ENCODE data around the gene ATP8A1.
"Not testable (repeated sequence)": the region's sequence is repeated elsewhere in the genome, so short reads cannot be mapped to it uniquely, and the experiment has no call there.

Gene ATP8A1

DNA sequence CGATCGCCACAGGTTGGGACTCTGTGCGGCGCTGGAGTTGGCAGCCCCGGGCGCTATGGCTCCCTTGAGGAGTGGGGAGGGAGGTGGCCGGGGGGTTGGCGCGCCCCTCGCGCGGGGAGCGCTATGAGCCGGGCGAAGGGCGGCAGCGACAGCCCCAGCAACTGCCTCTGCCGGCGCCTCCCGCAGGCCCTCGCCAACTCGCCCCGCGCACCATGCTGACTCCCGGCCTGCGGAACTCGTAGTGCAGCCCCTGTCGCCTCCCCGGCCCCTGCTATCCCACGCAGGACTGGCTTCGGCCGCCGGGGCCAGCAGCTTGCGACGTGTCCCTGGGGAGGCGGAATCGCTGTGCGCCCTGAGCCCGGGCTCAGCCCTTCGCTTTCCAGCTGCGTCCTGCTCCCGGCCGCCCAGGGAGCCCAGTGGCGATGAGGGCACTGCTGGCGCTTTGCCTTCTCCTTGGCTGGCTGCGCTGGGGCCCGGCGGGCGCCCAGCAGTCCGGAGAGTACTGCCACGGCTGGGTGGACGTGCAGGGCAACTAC is 259.2 kb downstream of the ATP8A1 start:
- no peak for DNase-seq

DNA sequence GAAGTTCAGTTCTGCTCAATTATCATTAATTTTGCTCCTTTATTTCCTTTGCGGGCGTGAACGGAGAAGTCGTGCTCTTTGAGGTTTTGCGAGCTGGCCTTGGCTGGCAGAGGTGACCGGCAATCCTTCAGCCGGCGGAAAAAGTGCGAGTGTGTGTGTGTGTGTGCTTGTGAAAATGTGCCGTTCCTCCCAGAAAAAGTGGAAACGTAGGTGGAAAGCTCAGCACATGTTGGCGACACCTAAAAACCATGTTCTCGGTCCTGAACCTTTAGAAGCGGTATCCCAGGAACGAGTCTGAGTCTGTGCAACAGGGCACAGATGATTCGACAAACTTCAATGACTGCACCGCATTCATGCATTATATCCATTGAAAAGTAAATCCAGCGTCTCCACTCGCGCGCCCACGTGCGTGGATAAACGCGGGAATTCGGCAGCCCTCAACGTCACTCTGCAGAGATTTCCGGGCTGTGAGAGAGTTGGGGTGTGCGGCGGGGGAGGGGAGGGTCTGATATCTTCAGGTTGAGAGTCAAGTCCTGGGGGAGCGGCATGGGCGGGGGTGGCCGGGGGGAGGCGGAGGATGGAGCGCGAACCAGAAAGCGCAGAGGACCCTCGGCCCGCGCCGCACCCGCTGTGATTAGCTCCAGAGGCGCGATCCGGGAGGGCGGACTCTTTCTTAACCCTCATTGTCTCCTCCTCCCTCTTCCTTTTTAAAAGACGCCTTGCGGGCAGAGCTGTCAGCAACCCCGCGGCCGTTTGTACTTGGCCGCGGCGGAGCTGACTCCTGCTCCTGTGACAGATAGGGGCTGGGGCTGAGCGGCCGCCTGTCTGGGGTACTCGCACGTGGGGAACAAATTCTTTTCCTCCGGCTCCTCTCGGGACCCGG is 259.9 kb downstream of the ATP8A1 start, which contains the start of gene SHISA3:
TSS of gene SHISA3 (plus strand) at position 737 of the 883 bp plus-strand sequence. CDS start 569 bp downstream, outside the sequence.
- no peak for DNase-seq

GRCh38 chr4:42396361-42396751 is 260.5 kb downstream of the ATP8A1 start:
- no peak for DNase-seq

DNA sequence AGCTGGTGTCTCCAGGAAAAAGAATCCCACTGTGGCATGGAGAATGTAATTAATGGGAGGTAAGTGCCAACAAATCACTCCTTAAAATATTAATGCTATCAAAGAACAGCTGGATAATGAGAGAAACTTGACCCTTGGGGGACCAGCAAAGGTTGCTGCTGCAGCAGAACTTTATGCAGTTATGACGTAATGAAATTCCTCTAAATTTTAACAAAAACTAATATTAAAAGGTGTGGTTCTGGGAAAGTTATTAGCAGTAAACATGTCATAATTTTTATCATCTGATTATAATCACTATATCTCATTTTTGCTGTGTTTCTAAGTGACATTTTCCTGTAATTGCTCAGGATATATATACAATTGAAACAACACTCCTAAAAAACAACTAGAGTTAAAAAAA is 261.3 kb downstream of the ATP8A1 start:
- no peak for DNase-seq

GRCh38 chr4:42392436-42392835 is 264.5 kb downstream of the ATP8A1 start:
- no peak for DNase-seq

- DNase-seq: no peak
Measured at GRCh38 chr4:42391981-42392380, 264.9 kb downstream of the ATP8A1 start.

DNA sequence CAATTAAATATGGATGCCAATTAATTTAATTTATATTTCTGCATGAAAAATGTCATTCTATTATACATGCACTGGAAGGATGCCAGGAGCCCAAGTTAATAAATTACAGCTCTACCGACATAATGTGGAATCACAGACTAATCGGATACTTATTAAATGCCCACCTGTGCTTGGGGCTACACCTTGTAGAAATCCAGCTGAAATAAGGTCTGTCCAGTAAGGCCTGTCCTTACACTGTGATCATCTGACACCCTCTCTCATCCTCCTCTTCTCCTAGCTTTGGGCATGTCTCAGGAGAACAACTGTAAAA is 265.6 kb downstream of the ATP8A1 start:
- no peak for DNase-seq

DNA sequence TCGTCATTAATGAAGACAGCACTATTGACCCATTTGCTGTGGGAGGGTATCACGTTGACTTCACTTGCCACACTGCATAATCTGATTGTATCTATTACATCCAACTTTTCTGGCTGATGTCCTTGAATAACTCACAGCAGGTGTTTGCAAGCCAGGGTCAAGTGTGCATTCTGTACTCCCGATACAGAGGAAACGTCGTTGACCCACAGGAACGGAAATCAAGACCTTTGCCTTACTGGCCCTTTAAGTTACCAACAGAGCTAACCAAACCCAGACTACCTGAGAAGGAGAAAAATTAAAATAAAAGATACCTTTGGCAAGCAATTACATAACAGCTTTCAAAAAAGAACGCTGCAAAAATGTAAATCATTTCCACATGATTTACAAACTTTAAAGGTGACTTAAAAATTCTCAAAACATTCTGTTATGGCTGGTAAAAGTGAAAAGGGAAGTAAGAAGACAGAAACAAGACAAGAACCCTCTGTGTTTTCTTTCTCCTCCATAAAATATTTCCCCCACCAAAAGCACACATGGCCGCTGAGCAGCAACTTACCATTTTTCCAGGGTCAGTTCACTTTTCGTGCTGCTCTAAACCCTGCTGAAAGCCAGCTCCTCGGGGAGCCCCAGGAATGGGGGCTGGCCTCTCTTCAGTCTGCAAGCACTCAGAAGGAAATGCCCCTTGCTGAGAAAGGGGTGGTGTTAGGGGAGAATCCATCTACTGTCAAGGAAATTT is 266.1 kb downstream of the ATP8A1 start:
- DNase-seq: no peak

GRCh38 chr4:42385516-42385915 is 271.4 kb downstream of the ATP8A1 start:
- DNase-seq: no peak

DNA sequence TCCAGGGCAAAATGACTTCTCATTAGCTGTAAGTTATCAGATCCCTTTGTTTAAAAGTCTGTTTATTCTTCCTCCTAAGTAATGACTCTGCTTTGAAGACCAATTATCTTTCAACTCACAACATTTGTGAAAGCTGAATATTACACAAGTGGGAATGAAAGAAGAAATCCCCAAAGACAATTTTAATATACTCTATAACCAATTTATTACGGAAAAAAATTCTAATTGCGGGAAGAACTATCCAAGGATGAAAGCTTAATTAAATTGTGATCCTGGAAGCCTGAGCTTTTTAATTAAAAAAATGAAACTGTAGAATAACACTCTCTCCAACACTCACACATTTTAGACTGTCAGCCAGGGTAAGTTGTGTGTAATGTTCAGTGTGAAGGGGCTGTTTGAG is 275.2 kb downstream of the ATP8A1 start:
- no peak for DNase-seq

DNA sequence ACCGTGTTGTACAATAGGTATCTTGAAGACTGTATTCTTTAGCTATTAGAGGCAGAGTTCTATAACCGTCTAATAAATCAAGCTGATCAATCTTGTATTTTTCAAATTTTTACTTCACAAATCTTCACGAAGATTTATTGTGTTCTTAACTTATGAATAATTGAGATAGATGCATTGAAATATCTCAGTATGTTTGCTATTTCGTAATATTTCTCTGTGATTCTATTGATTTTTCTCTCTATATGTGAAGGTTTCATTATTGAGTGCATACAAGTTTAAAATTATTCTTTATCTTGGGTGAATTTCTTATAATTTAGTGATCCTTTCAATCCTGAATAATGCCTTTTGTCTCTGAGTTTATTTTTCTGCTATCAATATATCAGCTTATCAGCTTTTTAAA is 279.4 kb downstream of the ATP8A1 start:
- no peak for DNase-seq

DNA sequence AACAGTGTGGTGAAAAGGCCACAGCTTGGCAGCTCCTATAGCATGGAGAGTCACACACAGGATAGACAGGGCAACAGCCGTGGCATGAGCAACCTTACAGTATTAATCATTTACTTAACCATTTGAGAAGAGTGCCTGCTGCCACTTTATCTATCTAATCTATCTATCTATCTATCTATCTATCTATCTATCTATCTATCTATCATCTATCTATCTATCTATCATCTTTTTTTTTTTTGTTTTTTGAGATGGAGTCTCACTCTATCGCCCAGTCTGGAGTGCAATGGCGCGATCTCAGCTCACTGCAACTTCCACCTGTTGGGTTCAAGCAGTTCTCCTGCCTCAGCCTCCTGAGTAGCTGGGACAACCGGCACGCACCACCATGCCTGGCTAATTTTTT is 284.6 kb downstream of the ATP8A1 start:
- DNase-seq: not testable (repeated sequence)

DNA sequence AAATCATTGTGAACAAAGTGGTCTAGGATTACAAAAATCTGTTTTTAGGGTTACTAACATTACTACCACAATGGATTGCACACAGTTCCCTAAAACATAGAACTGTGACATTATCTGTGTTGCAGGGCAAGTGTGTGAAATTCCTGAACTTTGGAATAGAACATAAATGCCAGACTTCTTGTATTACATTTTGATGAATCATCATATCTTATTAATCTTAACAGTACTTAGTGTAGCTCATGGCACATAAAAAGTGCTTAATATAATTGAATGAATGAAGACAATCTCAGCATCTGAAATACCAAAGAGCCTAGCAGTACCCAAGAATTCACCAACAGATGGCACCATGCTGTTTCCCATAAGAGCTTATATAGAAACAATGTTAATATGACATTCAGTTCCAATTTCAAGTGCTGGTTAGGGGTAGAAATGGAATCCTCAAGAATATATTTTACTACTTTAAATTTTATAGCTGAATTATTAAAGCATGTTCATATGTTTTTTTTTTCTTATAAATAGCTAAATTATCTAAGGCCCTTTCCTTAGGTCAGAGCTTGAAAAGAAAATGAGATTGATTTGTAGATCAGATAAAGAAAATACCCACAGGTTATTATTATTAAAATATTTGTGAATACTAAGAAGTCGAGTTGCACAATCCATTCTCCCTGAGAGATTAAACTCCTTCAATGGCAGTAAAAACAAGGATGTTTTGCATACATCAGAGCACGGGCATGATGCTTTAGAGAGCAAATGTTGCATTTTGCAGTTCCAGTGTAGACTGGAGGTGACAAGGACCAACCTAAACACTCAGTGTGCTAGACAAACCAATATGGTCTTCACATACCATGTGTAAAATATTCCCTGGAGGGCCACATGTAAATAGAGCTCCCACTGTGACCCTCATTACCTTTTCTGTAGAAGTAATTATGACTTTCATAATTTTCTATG is 285.3 kb downstream of the ATP8A1 start:
- peak; percentile 5 for DNase-seq

DNA sequence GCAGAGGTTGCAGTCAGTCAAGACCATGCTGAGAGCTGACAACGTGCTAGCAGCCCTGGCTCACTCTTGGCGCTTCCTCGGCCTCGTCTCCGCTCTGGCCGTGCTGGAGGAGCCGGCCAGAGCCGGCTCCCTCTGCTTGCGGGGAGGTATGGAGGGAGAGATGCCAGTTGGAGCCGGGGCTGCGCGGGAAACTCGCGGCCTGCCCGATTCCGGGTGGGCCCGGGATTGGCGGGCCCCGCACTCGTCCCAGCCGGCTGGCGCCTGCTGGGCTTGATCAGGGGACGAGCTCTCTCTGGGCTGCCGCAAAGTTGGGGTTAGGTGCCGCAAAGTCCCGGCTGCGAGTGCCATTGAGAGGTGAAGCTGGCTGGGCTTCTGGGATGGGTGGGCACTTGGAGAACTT is 287.4 kb downstream of the ATP8A1 start:
- no peak for DNase-seq

DNA sequence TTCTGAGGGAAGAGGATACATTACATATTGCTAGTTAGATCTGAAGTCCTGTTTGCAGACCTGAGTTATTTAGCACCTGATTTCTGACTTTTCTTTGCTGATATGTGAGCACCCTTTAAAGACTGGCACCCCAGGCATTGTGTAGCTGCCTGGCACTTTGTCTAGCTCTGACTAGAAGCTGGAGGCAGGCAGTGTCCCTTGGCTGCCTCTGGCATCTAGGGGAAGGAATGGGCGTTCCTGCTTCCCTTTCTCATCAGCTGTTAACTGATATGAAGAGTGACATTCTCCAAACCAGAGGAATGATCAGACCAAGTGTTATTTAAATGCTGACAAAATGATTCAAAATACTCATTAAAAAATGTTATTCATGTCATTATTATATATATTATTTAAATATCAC is 289.9 kb downstream of the ATP8A1 start:
- DNase-seq: no peak

DNA sequence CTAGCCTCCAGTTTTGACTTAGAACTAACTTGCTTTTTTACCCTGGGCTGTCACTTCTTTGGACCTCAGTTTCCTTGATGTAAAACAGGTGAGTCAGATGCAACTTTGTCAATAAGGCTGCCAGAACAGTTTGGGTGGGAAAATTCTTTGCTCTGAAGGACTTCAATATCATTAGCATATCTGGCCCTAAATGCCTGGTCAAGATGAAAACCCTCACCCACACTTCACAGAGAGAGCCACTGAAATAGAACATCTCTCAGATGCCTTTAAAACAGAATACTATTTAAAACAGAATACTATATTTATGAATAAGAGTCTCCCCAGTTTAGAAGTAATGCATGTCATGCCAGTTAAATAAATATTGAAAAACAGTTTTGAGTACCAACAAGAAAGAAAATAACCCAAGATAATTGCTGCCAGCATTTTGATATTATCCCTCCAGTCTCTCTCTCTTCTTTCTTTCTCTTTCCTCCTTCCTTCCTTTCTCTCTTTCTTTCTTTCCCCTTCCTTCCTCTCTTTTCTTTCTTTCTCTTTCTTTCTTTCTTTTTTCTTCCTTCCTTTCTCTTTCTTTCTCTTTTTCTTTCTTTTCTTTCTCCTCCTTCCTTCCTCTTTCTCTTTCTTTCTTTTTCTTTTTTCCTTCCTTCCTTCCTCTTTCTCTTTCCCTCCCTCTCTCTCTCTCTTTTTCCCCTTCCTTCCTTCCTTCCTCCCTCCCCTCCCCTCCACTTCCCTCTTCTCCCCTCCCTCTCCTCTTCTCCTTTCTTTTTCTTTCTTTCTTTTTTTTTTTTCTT is 292.4 kb downstream of the ATP8A1 start:
- no peak for DNase-seq

DNA sequence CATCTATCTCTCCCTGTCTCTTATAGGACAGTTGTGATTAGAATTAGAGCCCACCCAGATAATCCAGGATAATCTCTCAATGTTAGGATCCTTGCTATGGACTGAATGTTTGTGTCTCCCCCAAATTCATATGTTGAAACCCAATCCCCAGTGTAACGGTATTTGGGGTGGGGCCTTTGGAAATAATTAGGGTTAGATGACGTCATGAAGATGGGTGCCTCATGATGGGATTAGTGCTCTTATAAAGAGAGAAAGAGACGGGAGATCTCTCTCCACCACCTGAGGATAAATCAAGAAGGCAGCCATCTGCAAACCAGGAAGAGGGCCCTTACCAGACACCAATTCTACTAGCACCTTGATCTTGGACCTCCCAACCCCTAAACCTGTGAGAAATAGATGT is 293.3 kb downstream of the ATP8A1 start:
- DNase-seq: no peak

GRCh38 chr4:42362591-42362990 is 294.3 kb downstream of the ATP8A1 start:
- no peak for DNase-seq

GRCh38 chr4:42361456-42361855 is 295.4 kb downstream of the ATP8A1 start:
- no peak for DNase-seq

GRCh38 chr4:42360256-42360669 is 296.6 kb downstream of the ATP8A1 start:
- no peak for DNase-seq

- DNase-seq: no peak
Measured at GRCh38 chr4:42359711-42360110, 297.2 kb downstream of the ATP8A1 start.
